ENCODE measurements around the gene ATP6AP1.

DNA sequence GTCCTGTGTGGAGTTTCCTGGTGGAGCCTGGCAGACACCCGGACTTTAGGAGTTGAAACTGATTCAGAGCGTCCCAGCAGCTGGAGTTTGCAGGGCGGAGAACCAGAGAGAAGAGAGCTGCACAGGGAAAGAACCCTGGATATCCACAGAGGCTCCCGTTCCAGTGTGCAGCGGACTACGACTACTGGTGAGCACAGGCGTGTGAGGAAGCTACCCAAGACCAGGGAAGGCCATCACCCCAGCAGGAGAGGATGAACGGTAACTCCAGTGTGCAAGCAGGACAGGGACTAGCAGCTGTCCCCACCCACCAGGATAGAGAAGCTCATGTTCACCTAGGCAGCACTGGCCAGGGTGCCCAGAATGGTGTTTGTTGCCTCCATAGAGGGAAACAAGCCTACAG is 48.3 kb downstream of the ATP6AP1 start:
- TF ChIP-seq, protein P1, sequence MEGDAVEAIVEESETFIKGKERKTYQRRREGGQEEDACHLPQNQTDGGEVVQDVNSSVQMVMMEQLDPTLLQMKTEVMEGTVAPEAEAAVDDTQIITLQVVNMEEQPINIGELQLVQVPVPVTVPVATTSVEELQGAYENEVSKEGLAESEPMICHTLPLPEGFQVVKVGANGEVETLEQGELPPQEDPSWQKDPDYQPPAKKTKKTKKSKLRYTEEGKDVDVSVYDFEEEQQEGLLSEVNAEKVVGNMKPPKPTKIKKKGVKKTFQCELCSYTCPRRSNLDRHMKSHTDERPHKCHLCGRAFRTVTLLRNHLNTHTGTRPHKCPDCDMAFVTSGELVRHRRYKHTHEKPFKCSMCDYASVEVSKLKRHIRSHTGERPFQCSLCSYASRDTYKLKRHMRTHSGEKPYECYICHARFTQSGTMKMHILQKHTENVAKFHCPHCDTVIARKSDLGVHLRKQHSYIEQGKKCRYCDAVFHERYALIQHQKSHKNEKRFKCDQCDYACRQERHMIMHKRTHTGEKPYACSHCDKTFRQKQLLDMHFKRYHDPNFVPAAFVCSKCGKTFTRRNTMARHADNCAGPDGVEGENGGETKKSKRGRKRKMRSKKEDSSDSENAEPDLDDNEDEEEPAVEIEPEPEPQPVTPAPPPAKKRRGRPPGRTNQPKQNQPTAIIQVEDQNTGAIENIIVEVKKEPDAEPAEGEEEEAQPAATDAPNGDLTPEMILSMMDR (IDR thresholded peaks at IDR 0.05) = no peak
- no peak for TF ChIP-seq EZH2 (IDR thresholded peaks at IDR 0.05; ENCODE audit: borderline replicate concordance, insufficient read depth, low read depth, low read length, poor library complexity, severe bottlenecking)
